ENCODE data around the gene FAM98C.

DNA sequence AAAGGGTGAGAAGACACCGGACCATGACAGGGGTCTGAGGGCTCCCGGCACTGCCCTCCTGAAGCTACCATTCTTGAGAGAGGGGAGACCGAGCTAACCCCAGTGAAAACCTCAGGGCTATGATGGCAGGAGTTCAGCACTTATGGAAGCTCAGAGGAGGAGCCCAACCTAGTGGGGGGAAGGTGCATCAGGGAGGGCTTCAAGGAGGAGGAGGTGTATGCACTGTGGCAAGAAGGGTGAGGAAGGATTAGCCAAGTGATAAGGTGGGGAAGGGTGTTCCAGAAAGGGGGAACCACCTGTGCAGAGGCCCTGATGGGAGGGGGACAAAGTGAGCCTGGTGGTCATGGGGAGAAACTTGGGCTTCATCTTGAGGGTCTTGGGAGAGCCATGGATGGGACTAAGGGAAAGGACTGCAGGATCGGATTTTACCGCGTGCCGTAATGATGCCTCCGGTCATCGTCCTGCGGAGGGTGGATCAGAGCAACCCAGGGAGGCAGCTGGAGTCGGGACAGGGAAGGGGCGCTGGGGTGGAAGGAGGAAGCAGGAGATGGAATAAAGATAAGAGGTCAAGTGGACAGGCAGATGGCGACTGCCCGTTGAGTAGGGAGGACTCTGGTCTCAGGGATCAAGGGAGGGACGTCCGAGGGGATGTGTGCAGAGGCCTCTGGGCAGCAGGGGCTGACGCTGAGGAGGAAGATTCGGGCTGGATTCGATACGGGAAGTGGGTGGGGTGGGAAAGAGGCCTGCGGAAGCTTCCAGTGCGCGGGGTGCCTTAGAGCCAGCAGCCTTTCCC, 41.9 kb upstream of the FAM98C start:
- no peak for TF ChIP-seq POLR2A (IDR thresholded peaks at IDR 0.05)
- TF ChIP-seq, protein P1, sequence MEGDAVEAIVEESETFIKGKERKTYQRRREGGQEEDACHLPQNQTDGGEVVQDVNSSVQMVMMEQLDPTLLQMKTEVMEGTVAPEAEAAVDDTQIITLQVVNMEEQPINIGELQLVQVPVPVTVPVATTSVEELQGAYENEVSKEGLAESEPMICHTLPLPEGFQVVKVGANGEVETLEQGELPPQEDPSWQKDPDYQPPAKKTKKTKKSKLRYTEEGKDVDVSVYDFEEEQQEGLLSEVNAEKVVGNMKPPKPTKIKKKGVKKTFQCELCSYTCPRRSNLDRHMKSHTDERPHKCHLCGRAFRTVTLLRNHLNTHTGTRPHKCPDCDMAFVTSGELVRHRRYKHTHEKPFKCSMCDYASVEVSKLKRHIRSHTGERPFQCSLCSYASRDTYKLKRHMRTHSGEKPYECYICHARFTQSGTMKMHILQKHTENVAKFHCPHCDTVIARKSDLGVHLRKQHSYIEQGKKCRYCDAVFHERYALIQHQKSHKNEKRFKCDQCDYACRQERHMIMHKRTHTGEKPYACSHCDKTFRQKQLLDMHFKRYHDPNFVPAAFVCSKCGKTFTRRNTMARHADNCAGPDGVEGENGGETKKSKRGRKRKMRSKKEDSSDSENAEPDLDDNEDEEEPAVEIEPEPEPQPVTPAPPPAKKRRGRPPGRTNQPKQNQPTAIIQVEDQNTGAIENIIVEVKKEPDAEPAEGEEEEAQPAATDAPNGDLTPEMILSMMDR (IDR thresholded peaks at IDR 0.05) = no peak
